Measurements from ENCODE around the gene CHN2.

Gene CHN2

GRCh38 chr7:29454899-29455451 lies 260.4 kb downstream of the CHN2 start:
- H3K4me3 ChIP-seq (ENCODE audit: low read depth, low read length): no peak overlapping the region
- TF ChIP-seq, protein P1, sequence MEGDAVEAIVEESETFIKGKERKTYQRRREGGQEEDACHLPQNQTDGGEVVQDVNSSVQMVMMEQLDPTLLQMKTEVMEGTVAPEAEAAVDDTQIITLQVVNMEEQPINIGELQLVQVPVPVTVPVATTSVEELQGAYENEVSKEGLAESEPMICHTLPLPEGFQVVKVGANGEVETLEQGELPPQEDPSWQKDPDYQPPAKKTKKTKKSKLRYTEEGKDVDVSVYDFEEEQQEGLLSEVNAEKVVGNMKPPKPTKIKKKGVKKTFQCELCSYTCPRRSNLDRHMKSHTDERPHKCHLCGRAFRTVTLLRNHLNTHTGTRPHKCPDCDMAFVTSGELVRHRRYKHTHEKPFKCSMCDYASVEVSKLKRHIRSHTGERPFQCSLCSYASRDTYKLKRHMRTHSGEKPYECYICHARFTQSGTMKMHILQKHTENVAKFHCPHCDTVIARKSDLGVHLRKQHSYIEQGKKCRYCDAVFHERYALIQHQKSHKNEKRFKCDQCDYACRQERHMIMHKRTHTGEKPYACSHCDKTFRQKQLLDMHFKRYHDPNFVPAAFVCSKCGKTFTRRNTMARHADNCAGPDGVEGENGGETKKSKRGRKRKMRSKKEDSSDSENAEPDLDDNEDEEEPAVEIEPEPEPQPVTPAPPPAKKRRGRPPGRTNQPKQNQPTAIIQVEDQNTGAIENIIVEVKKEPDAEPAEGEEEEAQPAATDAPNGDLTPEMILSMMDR (IDR thresholded peaks at IDR 0.05; ENCODE audit: low read depth, low read length): no peak

DNA sequence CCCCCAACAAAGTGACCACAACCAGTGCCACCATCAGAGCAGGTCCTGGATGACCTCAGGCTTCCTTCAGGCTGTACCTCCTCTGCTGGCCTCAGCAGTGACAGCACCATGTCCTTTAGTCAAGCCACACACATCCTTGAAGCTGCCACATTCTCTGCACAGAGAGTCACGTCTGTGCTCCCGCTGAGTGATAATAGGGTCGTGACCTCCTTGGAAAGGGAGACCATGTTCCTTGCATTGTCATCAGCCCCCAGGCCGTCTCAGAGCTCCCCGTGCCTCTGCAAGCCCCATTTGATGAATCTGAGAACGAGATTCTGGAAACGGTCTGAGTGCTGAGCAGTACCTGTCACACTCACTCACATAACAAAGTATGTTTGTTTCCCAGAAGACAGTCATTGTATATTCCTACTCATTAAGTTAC lies 262.6 kb downstream of the CHN2 start:
- H3K4me3 ChIP-seq (ENCODE audit: low read depth, low read length): no peak overlapping the region
- TF ChIP-seq, protein P1 (IDR thresholded peaks at IDR 0.05; ENCODE audit: low read depth, low read length): no peak

- H3K4me3 ChIP-seq (ENCODE audit: low read depth, low read length): no peak overlapping the region
- TF ChIP-seq, protein P1 (IDR thresholded peaks at IDR 0.05; ENCODE audit: low read depth, low read length): no peak
Measured at GRCh38 chr7:29457565-29458011, 263.0 kb downstream of the CHN2 start.

- TF ChIP-seq, protein P1 (IDR thresholded peaks at IDR 0.05; ENCODE audit: low read depth, low read length): no peak
- H3K4me3 ChIP-seq (ENCODE audit: low read depth, low read length): no peak overlapping the region
Measured at GRCh38 chr7:29458933-29459332, 264.4 kb downstream of the CHN2 start.

- H3K4me3 ChIP-seq (ENCODE audit: low read depth, low read length): no peak overlapping the region
- TF ChIP-seq, protein P1 (IDR thresholded peaks at IDR 0.05; ENCODE audit: low read depth, low read length): no peak
Measured at GRCh38 chr7:29459589-29459988, 265.0 kb downstream of the CHN2 start.

- TF ChIP-seq, protein P1 (IDR thresholded peaks at IDR 0.05; ENCODE audit: low read depth, low read length): no peak
- no peak overlapping the region for H3K4me3 ChIP-seq (ENCODE audit: low read depth, low read length)
Measured at GRCh38 chr7:29461996-29462395, 267.4 kb downstream of the CHN2 start.

DNA sequence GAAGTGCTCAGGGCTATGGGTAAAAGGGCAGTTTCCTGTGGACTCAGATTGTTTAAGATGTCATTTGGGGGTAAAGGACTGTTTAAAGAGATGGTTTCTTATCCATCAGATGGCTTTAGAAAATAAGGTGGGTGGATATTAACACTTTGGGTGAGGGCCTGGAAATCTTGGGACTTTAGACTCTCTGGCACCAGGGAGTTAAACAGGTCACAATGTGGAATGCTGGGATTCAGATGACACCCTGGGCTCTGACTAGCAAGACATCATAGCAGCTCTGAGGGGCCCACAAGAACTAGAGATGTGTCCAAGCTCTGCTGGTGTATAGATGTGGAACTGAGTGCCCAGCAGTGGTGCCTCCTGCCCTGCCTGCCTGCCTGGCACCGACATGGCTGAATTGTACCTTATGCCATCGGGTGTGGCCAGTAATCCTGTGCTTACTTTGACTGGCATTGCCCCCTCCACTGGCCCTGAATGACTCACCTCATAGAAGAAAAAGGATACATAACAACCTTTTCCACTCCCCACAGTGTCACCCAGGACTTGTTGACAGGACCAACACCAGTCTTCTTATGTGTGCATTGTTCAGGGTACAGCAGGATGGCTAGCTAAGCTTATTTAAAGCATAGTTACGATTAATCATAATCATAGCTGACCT lies 269.1 kb downstream of the CHN2 start:
- TF ChIP-seq, protein P1 (IDR thresholded peaks at IDR 0.05; ENCODE audit: low read depth, low read length): no peak
- no peak overlapping the region for H3K4me3 ChIP-seq (ENCODE audit: low read depth, low read length)
